H1 (cell line): ENCODE data around the gene ARHGAP27. TPM values are rescaled to one million over a fixed set of nuclear protein-coding genes. Genes with fewer than 3 reads are reported as not detected.
A peak's percentile ranks its signal among the peaks of the same experiment; 100 is the strongest.

Source experiments
- CTCF ChIA-PET: fragments of 300-600 bp; sonication (Branson Sonifier 250); formaldehyde crosslinking; loops from one replicate; lab custom pipeline; 2021; ENCODE audit not compliant: partially characterized antibody; lab: Charles Lee
- POLR2A ChIA-PET: fragments of 300-600 bp; sonication (Branson Sonifier 250); formaldehyde crosslinking; loops from one replicate; lab custom pipeline; 2021; ENCODE audit warnings: inconsistent platforms; ENCODE audit not compliant: partially characterized antibody; lab: Charles Lee
- DNase-seq, 2 experiments: peaks; one replicate each; pipeline versions ENCODE4 v3.0.0 to v3.0.0-alpha.2; 2010 to 2022; ENCODE audit warnings: low spot score in 2 of 2, low read depth in 1 of 2, mixed read lengths in 1 of 2
- FAIRE-seq: peaks from 2 replicates; lab custom pipeline; 2011; peaks lifted over from hg19 to GRCh38; lab: Jason Lieb, UNC
- H2AFZ ChIP-seq: 2 replicates; pipeline ENCODE4 v1.8.1; 2012; ENCODE audit warnings: low read length, inconsistent platforms
- H2AK5ac ChIP-seq: 2 replicates; pipeline ENCODE4 v1.6.1; 2013; ENCODE audit warnings: low read depth, low read length
- H2BK120ac ChIP-seq: replicated peaks from 2 replicates; pipeline ENCODE3; 2013; ENCODE audit warnings: low read depth, low read length, inconsistent platforms
- H2BK12ac ChIP-seq: 2 replicates; pipeline ENCODE4 v1.6.1; 2013; ENCODE audit warnings: low read depth, low read length
- H2BK15ac ChIP-seq: 2 replicates; pipeline ENCODE4 v1.6.1; 2013; ENCODE audit warnings: low read length
- H2BK20ac ChIP-seq: 2 replicates; pipeline ENCODE4 v1.6.1; 2013; ENCODE audit warnings: low read length
- H2BK5ac ChIP-seq: 2 replicates; pipeline ENCODE4 v1.6.1; 2013; ENCODE audit warnings: low read depth, low read length
- H3K14ac ChIP-seq: 2 replicates; pipeline ENCODE4 v1.6.1; 2013; ENCODE audit warnings: inconsistent platforms; ENCODE audit not compliant: insufficient read length
- H3K18ac ChIP-seq: 2 replicates; pipeline ENCODE4 v1.6.1; 2013; ENCODE audit warnings: low read length; ENCODE audit errors: extremely low read depth
- H3K23ac ChIP-seq: 2 replicates; pipeline ENCODE4 v1.6.1; 2013; ENCODE audit warnings: inconsistent platforms; ENCODE audit not compliant: insufficient read length
- H3K23me2 ChIP-seq: 2 replicates; pipeline ENCODE4 v1.6.1; 2013; ENCODE audit warnings: low read depth, low read length
- H3K27ac ChIP-seq: 2 replicates; pipeline ENCODE4 v1.6.1; 2011; ENCODE audit warnings: low read depth, low read length, inconsistent platforms
- H3K27me3 ChIP-seq, 4 experiments: replicated peaks in 1 of 4; 1 replicate in 1 of 4; 2 replicates in 3 of 4; pipeline versions ENCODE4 v1.6.1 to v1.8.1; 2011 to 2013; ENCODE audit warnings: low read length in 3 of 4, mild to moderate bottlenecking in 3 of 4, inconsistent platforms in 2 of 4, mixed read lengths in 2 of 4, moderate library complexity in 1 of 4; ENCODE audit not compliant: control insufficient read depth in 3 of 4, insufficient read depth in 3 of 4; ENCODE audit errors: extremely low read depth in 1 of 4
- H3K36me3 ChIP-seq, 4 experiments: 2 replicates each; pipeline versions ENCODE4 v1.6.1 to v1.8.1; 2011 to 2013; ENCODE audit warnings: mild to moderate bottlenecking in 4 of 4, low read length in 3 of 4, moderate library complexity in 2 of 4, control low read depth in 1 of 4, inconsistent platforms in 1 of 4; ENCODE audit not compliant: insufficient read depth in 4 of 4, control insufficient read depth in 2 of 4
- H3K4ac ChIP-seq: replicated peaks from 2 replicates; pipeline ENCODE3; 2013; ENCODE audit warnings: low read length, low read depth, mixed read lengths, inconsistent platforms; ENCODE audit not compliant: insufficient read length
- H3K4me1 ChIP-seq, 4 experiments: replicated peaks in 1 of 4; 1 replicate in 1 of 4; 2 replicates in 3 of 4; pipeline versions ENCODE4 v1.6.1 to v1.8.1; 2011 to 2013; ENCODE audit warnings: low read length in 3 of 4, inconsistent platforms in 2 of 4, mixed read lengths in 1 of 4; ENCODE audit not compliant: insufficient read depth in 4 of 4, control insufficient read depth in 3 of 4
- H3K4me2 ChIP-seq, 2 experiments: 2 replicates each; pipeline versions ENCODE4 v1.6.1 to v1.8.1; 2011 to 2013; ENCODE audit warnings: low read depth in 2 of 2, low read length in 2 of 2, control low read depth in 1 of 2, inconsistent platforms in 1 of 2, mild to moderate bottlenecking in 1 of 2; ENCODE audit not compliant: insufficient read depth in 1 of 2
- H3K4me3 ChIP-seq, 4 experiments: fragments of 200-600, 300-600 bp in 1 of 4; sonication (generic), shearing (Covaris generic), sonication (Bioruptor Twin) in 1 of 4; 2 replicates each; pipeline versions ENCODE4 v1.5.1 to v1.8.1; 2011 to 2016; ENCODE audit warnings: low read length in 4 of 4, low read depth in 3 of 4, control low read depth in 2 of 4, inconsistent platforms in 2 of 4, mild to moderate bottlenecking in 2 of 4, mixed read lengths in 1 of 4, moderate library complexity in 1 of 4; ENCODE audit not compliant: insufficient read depth in 2 of 4; ENCODE audit errors: extremely low read depth in 1 of 4
- H3K56ac ChIP-seq: replicated peaks from 2 replicates; pipeline ENCODE3; 2013; ENCODE audit warnings: low read depth, mild to moderate bottlenecking, mixed read lengths, low read length, inconsistent platforms; ENCODE audit not compliant: insufficient read length
- H3K79me1 ChIP-seq: 2 replicates; pipeline ENCODE4 v1.6.1; 2013; ENCODE audit warnings: low read depth, low read length, control low read depth
- H3K79me2 ChIP-seq, 2 experiments: 2 replicates each; pipeline versions ENCODE4 v1.6.1 to v1.8.1; 2012 to 2013; ENCODE audit warnings: low read length in 2 of 2, mild to moderate bottlenecking in 2 of 2, inconsistent platforms in 1 of 2; ENCODE audit not compliant: insufficient read depth in 2 of 2, control insufficient read depth in 1 of 2
- H3K9ac ChIP-seq, 4 experiments: replicated peaks in 1 of 4; 1 replicate in 1 of 4; 2 replicates in 3 of 4; pipeline versions ENCODE4 v1.6.1 to v1.8.1; 2011 to 2013; ENCODE audit warnings: low read depth in 3 of 4, low read length in 3 of 4, control low read depth in 2 of 4, mild to moderate bottlenecking in 2 of 4, moderate library complexity in 2 of 4, inconsistent platforms in 1 of 4; ENCODE audit errors: extremely low read depth in 1 of 4
- H3K9me3 ChIP-seq, 2 experiments: 2 replicates each; pipeline versions ENCODE4 v1.6.1 to v1.8.1; 2012 to 2013; ENCODE audit warnings: mild to moderate bottlenecking in 2 of 2, moderate library complexity in 2 of 2, control low read depth in 1 of 2, inconsistent platforms in 1 of 2, low read depth in 1 of 2, low read length in 1 of 2, mixed read lengths in 1 of 2; ENCODE audit not compliant: insufficient read depth in 2 of 2
- H4K20me1 ChIP-seq, 2 experiments: replicated peaks in 1 of 2; 2 replicates each; pipeline versions ENCODE3 to v1.8.1; 2011 to 2013; ENCODE audit warnings: inconsistent platforms in 2 of 2, low read length in 2 of 2, mild to moderate bottlenecking in 1 of 2; ENCODE audit not compliant: insufficient read depth in 2 of 2, control insufficient read depth in 1 of 2
- H4K5ac ChIP-seq: 2 replicates; pipeline ENCODE4 v1.6.1; 2013; ENCODE audit warnings: low read length, low read depth, mixed read lengths, inconsistent platforms; ENCODE audit not compliant: insufficient read length
- H4K8ac ChIP-seq: 2 replicates; pipeline ENCODE4 v1.8.0; 2013; ENCODE audit warnings: mild to moderate bottlenecking, moderate library complexity, low read length, inconsistent platforms; ENCODE audit not compliant: insufficient read depth; ENCODE audit errors: extremely low read depth
- H4K91ac ChIP-seq: replicated peaks from 2 replicates; pipeline ENCODE3; 2013; ENCODE audit warnings: low read length, mixed read lengths, inconsistent platforms; ENCODE audit not compliant: insufficient read length
- BRCA1 ChIP-seq: IDR thresholded peaks from 2 replicates; pipeline ENCODE4 v1.6.1; 2012; ENCODE audit warnings: low read depth, low read length, improper control_type of control experiment
- EP300 ChIP-seq, 2 experiments: IDR thresholded peaks; 1 replicate in 1 of 2; 2 replicates in 1 of 2; pipeline ENCODE4 v1.6.1; 2011 to 2012; ENCODE audit warnings: low read depth in 2 of 2, low read length in 2 of 2, mild to moderate bottlenecking in 2 of 2, borderline replicate concordance in 1 of 2, inconsistent platforms in 1 of 2, moderate library complexity in 1 of 2
- POU5F1 ChIP-seq: IDR thresholded peaks from 2 replicates; pipeline ENCODE4 v1.6.1; 2011; ENCODE audit warnings: low read depth, mild to moderate bottlenecking, low read length, moderate library complexity
- SAP30 ChIP-seq: fragments of 300-600 bp; sonication (generic); IDR thresholded peaks from 2 replicates; pipeline ENCODE4 v1.7.1; 2012; ENCODE audit warnings: low read length, moderate library complexity, mild to moderate bottlenecking, inconsistent platforms; ENCODE audit not compliant: insufficient read depth, insufficient replicate concordance
- SIN3A ChIP-seq, 2 experiments: IDR thresholded peaks in 1 of 2; conservative IDR thresholded peaks in 1 of 2; 2 replicates each; pipeline ENCODE4 v1.6.1; 2011 to 2012; ENCODE audit warnings: low read length in 2 of 2, improper control_type of control experiment in 1 of 2, low read depth in 1 of 2, mild to moderate bottlenecking in 1 of 2
- TAF1 ChIP-seq: IDR thresholded peaks from 2 replicates; pipeline ENCODE4 v1.6.1; 2011; ENCODE audit warnings: mild to moderate bottlenecking, low read depth, low read length
- TAF7 ChIP-seq: optimal IDR thresholded peaks from 2 replicates; pipeline ENCODE3; 2011; ENCODE audit warnings: low read depth, mild to moderate bottlenecking, inconsistent platforms, low read length, moderate library complexity, borderline replicate concordance
- TCF12 ChIP-seq: IDR thresholded peaks from 2 replicates; pipeline ENCODE4 v1.6.1; 2011; ENCODE audit warnings: low read depth, mild to moderate bottlenecking, low read length
- TEAD4 ChIP-seq: IDR thresholded peaks from 2 replicates; pipeline ENCODE4 v1.6.1; 2012; ENCODE audit warnings: low read depth, low read length, inconsistent platforms, mixed read lengths
- WGBS, 2 experiments: shearing (Covaris generic) in 1 of 2; methylation state at CpG; one replicate each; pipeline versions ENCODE4 v1.1.6 to v1.1.7; 2013 to 2015; ENCODE audit warnings: low lambda C conversion rate in 2 of 2, mixed read lengths in 2 of 2, inconsistent platforms in 1 of 2, low coverage in 1 of 2, missing lambda C conversion rate in 1 of 2; ENCODE audit not compliant: insufficient replicate concordance in 2 of 2, insufficient coverage in 1 of 2, insufficient read length in 1 of 2; ENCODE audit errors: extremely low coverage in 1 of 2, missing lambda C conversion rate in 1 of 2; 5-methylcytosine and 5-hydroxymethylcytosine counted together
- polyA plus RNA-seq, 7 experiments: library from polyadenylated mRNA; depleted of rRNA in 3 of 7; stranded (reverse) in 5 of 7; unstranded in 2 of 7; fragments of >200 nt in 5 of 7; fragments of 200-250 nt in 2 of 7; gene quantifications; 1 replicate in 5 of 7; 2 replicates in 1 of 7; 4 replicates in 1 of 7; pipeline versions ENCODE4 v1.2.1 to v1.2.3, GENCODE V29; 2011 to 2013; ENCODE audit warnings: missing spikeins in 2 of 7, mixed read lengths in 2 of 7
- total RNA-seq: library from RNA; stranded (reverse); fragmentation: NEBNext Ultra II Directional; extraction: Animal tissue kit (Norgen Biotek cat#: 25700); gene quantifications from 2 replicates; pipeline ENCODE4 v1.2.1, GENCODE V29; 2021
- TF ChIP-seq, protein P1 (sequence below): IDR thresholded peaks from 2 replicates; pipeline ENCODE4 v1.6.1; 2012; ENCODE audit warnings: inconsistent platforms

ARHGAP27 gene
- total and polyA plus RNA-seq, 2 of the 8 experiments (the other 6 are each of a cell fraction or from before 2014, with no cell fraction given) = 11.6 to 13.1 TPM

DNA sequence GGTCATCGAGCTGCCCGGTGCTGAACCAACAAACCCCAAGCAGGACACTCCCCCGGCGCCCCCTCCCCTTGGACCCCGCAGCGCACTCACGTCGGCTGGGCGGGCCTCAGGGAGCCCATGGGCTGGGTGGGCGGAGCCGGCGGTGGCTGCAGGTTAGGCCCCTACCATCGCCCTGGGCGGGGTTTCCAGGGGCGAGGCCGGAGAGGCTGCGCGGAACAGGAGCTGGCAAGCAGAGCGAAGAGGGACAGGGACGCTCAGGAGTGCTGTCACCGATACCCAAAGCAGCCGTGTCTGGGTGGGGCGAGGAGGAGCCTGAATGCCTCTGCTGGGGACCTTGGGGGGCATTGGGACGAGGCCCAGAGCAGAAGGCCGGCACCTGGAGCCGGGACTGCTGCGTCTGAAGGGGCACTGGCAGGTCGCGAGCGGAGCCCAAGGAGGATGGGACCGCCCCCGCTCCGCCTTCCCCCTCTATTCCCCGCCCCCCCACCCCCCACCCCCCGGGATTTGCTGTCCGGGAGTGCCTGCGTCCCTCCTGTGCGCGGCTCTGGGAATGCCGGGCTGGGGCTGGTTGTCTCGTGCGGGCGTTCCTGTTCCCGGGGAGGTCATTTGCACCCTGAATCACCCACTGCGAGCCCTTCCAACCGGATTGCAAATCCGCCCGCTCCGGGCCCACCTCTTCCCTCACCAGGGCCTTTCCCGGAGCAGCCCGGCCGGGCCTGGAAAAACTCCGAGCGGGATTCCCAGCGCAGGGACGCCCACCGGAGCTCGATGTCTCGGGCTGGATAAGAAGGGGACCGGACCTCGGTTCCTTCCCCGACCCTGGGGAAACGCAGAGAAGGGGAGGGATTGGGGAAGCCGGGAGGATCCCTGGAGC lies 902 bp downstream of the ARHGAP27 start:
- H3K56ac ChIP-seq = no peak overlapping the region
- no peak overlapping the region for H2AK5ac ChIP-seq
- no peak overlapping the region for H2BK12ac ChIP-seq
- H2AFZ ChIP-seq = no peak overlapping the region
- H3K14ac ChIP-seq = no peak overlapping the region
- H3K79me1 ChIP-seq = no peaks in the 10 kb centered on the region
- ChIA-PET CTCF (interaction anchor here (0.5 to 12.6 kb wide), 2 partner anchors 37 to 130 kb away, joined by 3 to 331 read pairs; no protein-coding TSS in a partner anchor), POLR2A (interaction anchor here (0.6 to 1.1 kb wide), 3 partner anchors 12 to 283 kb away, joined by 3 read pairs; partner anchors contain the start of gene HEXIM1)
- peaks cover 21 to 49% (median 43%) of the 10 kb centered on the region in 4 experiments for H3K27me3 ChIP-seq
- H3K4ac ChIP-seq = no peak overlapping the region
- H3K9ac ChIP-seq = peak overlapping the region in 1 of 4 experiments; percentile 14; a peak in 2 of 7 replicates
- peak overlapping the region; percentile 77 to 90 for H3K4me2 ChIP-seq
- H3K79me2 ChIP-seq = no peaks in the 10 kb centered on the region
- no peak overlapping the region for H4K91ac ChIP-seq
- peaks cover 6 to 22% (median 14%) of the 10 kb centered on the region in 4 experiments for H3K4me1 ChIP-seq
- H3K23ac ChIP-seq = no peak overlapping the region
- peaks cover 0 to 4% (median 0%) of the 10 kb centered on the region in 4 experiments; a peak in 1 of 8 replicates for H3K36me3 ChIP-seq
- H4K5ac ChIP-seq = no peak overlapping the region
- DNase-seq = peak; percentile 63 to 95
- no peak overlapping the region; the same call in 1 of the 2 replicates for H3K18ac ChIP-seq
- H4K20me1 ChIP-seq = no peaks in the 10 kb centered on the region
- peak overlapping the region; percentile 63; the same call in 1 of the 2 replicates for H2BK5ac ChIP-seq
- peak overlapping the region; percentile 54 to 65 (median 56) for H3K4me3 ChIP-seq
- no peak for FAIRE-seq
- H2BK120ac ChIP-seq = no peak overlapping the region
- 2% methylated on average over 39 of the region's 64 CpGs; no CpG with 5 or more reads in 1 of the 2 experiments for WGBS, 2 experiments
- H4K8ac ChIP-seq = peak overlapping the region; percentile 28; the same call in 1 of the 2 replicates
- no peak overlapping the region for H2BK20ac ChIP-seq
- peaks cover 24% of the 10 kb centered on the region for H3K23me2 ChIP-seq
- no peaks in the 10 kb centered on the region for H3K9me3 ChIP-seq
- H2BK15ac ChIP-seq = no peak overlapping the region
- H3K27ac ChIP-seq = no peak overlapping the region
- TF ChIP-seq EP300 (IDR thresholded peaks at IDR 0.05; ENCODE audit: borderline replicate concordance in 1 of 2, low read depth in 2 of 2, low read length in 2 of 2) = no peak
- TF ChIP-seq POU5F1 = no peak
- TF ChIP-seq TCF12 = no peak
- TF ChIP-seq TEAD4 = no peak
- TF ChIP-seq BRCA1 = no peak
- no peak for TF ChIP-seq TAF1
- peak; percentile 34 for TF ChIP-seq SAP30
- TF ChIP-seq, protein P1, sequence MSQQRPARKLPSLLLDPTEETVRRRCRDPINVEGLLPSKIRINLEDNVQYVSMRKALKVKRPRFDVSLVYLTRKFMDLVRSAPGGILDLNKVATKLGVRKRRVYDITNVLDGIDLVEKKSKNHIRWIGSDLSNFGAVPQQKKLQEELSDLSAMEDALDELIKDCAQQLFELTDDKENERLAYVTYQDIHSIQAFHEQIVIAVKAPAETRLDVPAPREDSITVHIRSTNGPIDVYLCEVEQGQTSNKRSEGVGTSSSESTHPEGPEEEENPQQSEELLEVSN = no peak
- TF ChIP-seq SIN3A (conservative IDR thresholded peaks at IDR 0.05 in 1 of 2, IDR thresholded peaks at IDR 0.05 in 1 of 2; ENCODE audit: low read depth in 1 of 2, low read length in 2 of 2) = peak in 1 of 2 experiments; percentile 36; a peak in 1 of 4 replicates
- no peak for TF ChIP-seq TAF7
